HEK293 (cell line): ENCODE results near the gene CPSF2.
A peak's percentile ranks its signal among the peaks of the same experiment; 100 is the strongest.

Experiments
- CTCF ChIA-PET: fragments of 350-600 bp; formaldehyde crosslinking; extraction: SDS; loops from one replicate; lab custom pipeline; 2021; ENCODE audit warnings: antibody characterized with exemption; lab: Yijun Ruan, JAX
- POLR2A ChIA-PET: fragments of 300-600 bp; formaldehyde crosslinking; extraction: SDS; loops from one replicate; lab custom pipeline; 2020; ENCODE audit warnings: antibody characterized with exemption, inconsistent platforms; lab: Yijun Ruan, JAX
- H3K27ac ChIP-seq: fragments of 200-500 bp; sonication (Bioruptor generic); 2 replicates; pipeline ENCODE4 v1.5.1; 2014; ENCODE audit warnings: low read depth, low read length, control low read depth, inconsistent platforms; ENCODE audit errors: extremely low read depth
- H3K36me3 ChIP-seq, 2 experiments: fragments of 200-500 bp in 1 of 2; sonication (Bioruptor generic) in 1 of 2; 1 replicate in 1 of 2; 2 replicates in 1 of 2; pipeline ENCODE4 v1.5.1; 2014 to 2017; ENCODE audit warnings: inconsistent platforms in 2 of 2, low read length in 2 of 2; ENCODE audit not compliant: control insufficient read depth in 2 of 2, insufficient read depth in 1 of 2
- H3K4me1 ChIP-seq: fragments of 200-500 bp; sonication (Bioruptor generic); 2 replicates; pipeline ENCODE4 v1.5.1; 2014; ENCODE audit warnings: mild to moderate bottlenecking, low read length, inconsistent platforms; ENCODE audit not compliant: control insufficient read depth, insufficient read depth
- H3K4me3 ChIP-seq: 2 replicates; pipeline ENCODE4 v1.5.1; 2011; ENCODE audit warnings: low read depth, mild to moderate bottlenecking, control low read depth, low read length, moderate library complexity
- H3K9me3 ChIP-seq: fragments of 200-500 bp; sonication (Bioruptor generic); 2 replicates; pipeline ENCODE4 v1.5.1; 2014; ENCODE audit warnings: low read depth, low read length, inconsistent platforms; ENCODE audit not compliant: control insufficient read depth, insufficient read depth
- EGR2 ChIP-seq: fragments of 450-650 bp; formaldehyde crosslinking; IDR thresholded peaks from 2 replicates; pipeline ENCODE4 v1.5.1; 2016; ENCODE audit warnings: low read depth, missing biosample characterization, missing genetic modification characterization
- GLIS2 ChIP-seq: fragments of 450-650 bp; formaldehyde crosslinking; IDR thresholded peaks from 2 replicates; pipeline ENCODE4 v1.5.1; 2016; ENCODE audit warnings: missing biosample characterization, missing genetic modification characterization
- KLF9 ChIP-seq: fragments of 450-650 bp; formaldehyde crosslinking; IDR thresholded peaks from 2 replicates; pipeline ENCODE4 v1.5.1; 2016; ENCODE audit warnings: missing biosample characterization, missing genetic modification characterization, low read depth
- PATZ1 ChIP-seq: fragments of 450-650 bp; formaldehyde crosslinking; IDR thresholded peaks from 2 replicates; pipeline ENCODE4 v1.5.1; 2016; ENCODE audit warnings: missing biosample characterization, missing genetic modification characterization
- PRDM1 ChIP-seq: fragments of 450-650 bp; formaldehyde crosslinking; IDR thresholded peaks from 2 replicates; pipeline ENCODE4; 2016; ENCODE audit warnings: missing biosample characterization, missing genetic modification characterization
- SP3 ChIP-seq: fragments of 450-650 bp; formaldehyde crosslinking; IDR thresholded peaks from 2 replicates; pipeline ENCODE4 v1.5.1; 2016; ENCODE audit warnings: missing biosample characterization, missing genetic modification characterization
- ZBTB1 ChIP-seq: fragments of 450-650 bp; formaldehyde crosslinking; IDR thresholded peaks from 2 replicates; pipeline ENCODE4 v1.5.1; 2016; ENCODE audit warnings: missing biosample characterization, missing genetic modification characterization
- ZBTB48 ChIP-seq: fragments of 450-650 bp; formaldehyde crosslinking; IDR thresholded peaks from 2 replicates; pipeline ENCODE4 v1.5.1; 2016; ENCODE audit warnings: missing biosample characterization, missing genetic modification characterization
- ZBTB8A ChIP-seq: fragments of 450-650 bp; formaldehyde crosslinking; IDR thresholded peaks from 2 replicates; pipeline ENCODE4 v1.5.1; 2016; ENCODE audit warnings: missing biosample characterization, missing genetic modification characterization
- ZNF175 ChIP-seq: fragments of 450-650 bp; formaldehyde crosslinking; IDR thresholded peaks from 2 replicates; pipeline ENCODE4 v1.5.1; 2016; ENCODE audit warnings: missing biosample characterization, missing genetic modification characterization
- ZNF223 ChIP-seq: fragments of 450-650 bp; formaldehyde crosslinking; IDR thresholded peaks from 2 replicates; pipeline ENCODE4 v1.5.1; 2016; ENCODE audit warnings: missing biosample characterization, missing genetic modification characterization
- ZNF335 ChIP-seq: fragments of 450-650 bp; formaldehyde crosslinking; conservative IDR thresholded peaks from 2 replicates; pipeline ENCODE4 v1.5.1; 2016; ENCODE audit warnings: missing biosample characterization, missing genetic modification characterization
- ZNF341 ChIP-seq: fragments of 450-650 bp; formaldehyde crosslinking; IDR thresholded peaks from 2 replicates; pipeline ENCODE4; 2016; ENCODE audit warnings: low read depth, missing biosample characterization, missing genetic modification characterization
- ZNF423 ChIP-seq: fragments of 450-650 bp; formaldehyde crosslinking; IDR thresholded peaks from 2 replicates; pipeline ENCODE4 v1.5.1; 2016; ENCODE audit warnings: missing biosample characterization, missing genetic modification characterization
- ZNF501 ChIP-seq: fragments of 450-650 bp; formaldehyde crosslinking; IDR thresholded peaks from 2 replicates; pipeline ENCODE4 v1.5.1; 2016; ENCODE audit warnings: missing biosample characterization, missing genetic modification characterization
- ZNF660 ChIP-seq: fragments of 450-650 bp; IDR thresholded peaks from 2 replicates; pipeline ENCODE4 v1.5.1; 2018; ENCODE audit warnings: missing biosample characterization, mild to moderate bottlenecking, missing genetic modification characterization
- ZNF701 ChIP-seq: fragments of 450-650 bp; formaldehyde crosslinking; IDR thresholded peaks from 2 replicates; pipeline ENCODE4 v1.5.1; 2016; ENCODE audit warnings: missing biosample characterization, missing genetic modification characterization
- ZNF707 ChIP-seq: fragments of 450-650 bp; formaldehyde crosslinking; IDR thresholded peaks from 2 replicates; pipeline ENCODE4 v1.5.1; 2016; ENCODE audit warnings: missing biosample characterization, missing genetic modification characterization
- ZNF76 ChIP-seq: fragments of 450-650 bp; formaldehyde crosslinking; IDR thresholded peaks from 2 replicates; pipeline ENCODE4; 2016; ENCODE audit warnings: low read depth, missing biosample characterization, missing genetic modification characterization, borderline replicate concordance
- ZSCAN18 ChIP-seq: fragments of 450-650 bp; formaldehyde crosslinking; IDR thresholded peaks from 2 replicates; pipeline ENCODE4 v1.5.1; 2016; ENCODE audit warnings: missing biosample characterization, missing genetic modification characterization
- TF ChIP-seq, protein P1 (sequence below): fragments of 450-650 bp; formaldehyde crosslinking; IDR thresholded peaks from 2 replicates; pipeline ENCODE4 v1.5.1; 2016; ENCODE audit warnings: missing biosample characterization, missing genetic modification characterization
- TF ChIP-seq, protein P2 (sequence below): fragments of 450-650 bp; formaldehyde crosslinking; conservative IDR thresholded peaks from 2 replicates; pipeline ENCODE4 v1.5.1; 2016; ENCODE audit warnings: low read depth, missing biosample characterization, missing genetic modification characterization
- TF ChIP-seq, protein P3 (sequence below): fragments of 450-650 bp; formaldehyde crosslinking; optimal IDR thresholded peaks from 2 replicates; pipeline ENCODE3; 2016; ENCODE audit warnings: missing biosample characterization, mild to moderate bottlenecking, missing genetic modification characterization
- TF ChIP-seq, protein P4 (sequence below): fragments of 450-650 bp; IDR thresholded peaks from 2 replicates; pipeline ENCODE4 v1.5.1; 2018; ENCODE audit warnings: missing biosample characterization, mild to moderate bottlenecking, missing genetic modification characterization

Gene CPSF2

GRCh38 chr14:92121670-92122350 is at the start of gene CPSF2, which contains the start of gene NDUFB1 (continued):
- peak; percentile 24; the same call in 1 of the 2 replicates for TF ChIP-seq GLIS2 (tag by site-specific recombination)
- TF ChIP-seq ZNF76 (tag by site-specific recombination): peak; percentile 84
- peak; percentile 71 for TF ChIP-seq SP3 (tag by site-specific recombination)
- TF ChIP-seq, protein P1, sequence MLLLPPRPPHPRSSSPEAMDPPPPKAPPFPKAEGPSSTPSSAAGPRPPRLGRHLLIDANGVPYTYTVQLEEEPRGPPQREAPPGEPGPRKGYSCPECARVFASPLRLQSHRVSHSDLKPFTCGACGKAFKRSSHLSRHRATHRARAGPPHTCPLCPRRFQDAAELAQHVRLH (tag by site-specific recombination): peak; percentile 92
- TF ChIP-seq, protein P2, sequence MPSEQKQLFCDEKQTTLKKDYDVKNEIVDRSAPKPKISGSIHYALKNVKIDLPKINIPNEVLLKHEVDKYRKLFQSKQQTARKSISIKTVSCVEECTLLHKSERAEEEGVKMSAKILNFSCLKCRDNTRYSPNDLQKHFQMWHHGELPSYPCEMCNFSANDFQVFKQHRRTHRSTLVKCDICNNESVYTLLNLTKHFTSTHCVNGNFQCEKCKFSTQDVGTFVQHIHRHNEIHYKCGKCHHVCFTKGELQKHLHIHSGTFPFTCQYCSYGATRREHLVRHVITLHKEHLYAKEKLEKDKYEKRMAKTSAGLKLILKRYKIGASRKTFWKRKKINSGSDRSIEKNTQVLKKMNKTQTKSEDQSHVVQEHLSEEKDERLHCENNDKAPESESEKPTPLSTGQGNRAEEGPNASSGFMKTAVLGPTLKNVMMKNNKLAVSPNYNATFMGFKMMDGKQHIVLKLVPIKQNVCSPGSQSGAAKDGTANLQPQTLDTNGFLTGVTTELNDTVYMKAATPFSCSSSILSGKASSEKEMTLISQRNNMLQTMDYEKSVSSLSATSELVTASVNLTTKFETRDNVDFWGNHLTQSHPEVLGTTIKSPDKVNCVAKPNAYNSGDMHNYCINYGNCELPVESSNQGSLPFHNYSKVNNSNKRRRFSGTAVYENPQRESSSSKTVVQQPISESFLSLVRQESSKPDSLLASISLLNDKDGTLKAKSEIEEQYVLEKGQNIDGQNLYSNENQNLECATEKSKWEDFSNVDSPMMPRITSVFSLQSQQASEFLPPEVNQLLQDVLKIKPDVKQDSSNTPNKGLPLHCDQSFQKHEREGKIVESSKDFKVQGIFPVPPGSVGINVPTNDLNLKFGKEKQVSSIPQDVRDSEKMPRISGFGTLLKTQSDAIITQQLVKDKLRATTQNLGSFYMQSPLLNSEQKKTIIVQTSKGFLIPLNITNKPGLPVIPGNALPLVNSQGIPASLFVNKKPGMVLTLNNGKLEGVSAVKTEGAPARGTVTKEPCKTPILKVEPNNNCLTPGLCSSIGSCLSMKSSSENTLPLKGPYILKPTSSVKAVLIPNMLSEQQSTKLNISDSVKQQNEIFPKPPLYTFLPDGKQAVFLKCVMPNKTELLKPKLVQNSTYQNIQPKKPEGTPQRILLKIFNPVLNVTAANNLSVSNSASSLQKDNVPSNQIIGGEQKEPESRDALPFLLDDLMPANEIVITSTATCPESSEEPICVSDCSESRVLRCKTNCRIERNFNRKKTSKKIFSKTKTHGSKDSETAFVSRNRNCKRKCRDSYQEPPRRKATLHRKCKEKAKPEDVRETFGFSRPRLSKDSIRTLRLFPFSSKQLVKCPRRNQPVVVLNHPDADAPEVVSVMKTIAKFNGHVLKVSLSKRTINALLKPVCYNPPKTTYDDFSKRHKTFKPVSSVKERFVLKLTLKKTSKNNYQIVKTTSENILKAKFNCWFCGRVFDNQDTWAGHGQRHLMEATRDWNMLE (tag by site-specific recombination): no peak
- TF ChIP-seq ZNF660 (tag by site-specific recombination): 0 out of 2 replicates have a peak, but pooled peaks have one; percentile 19
- TF ChIP-seq ZNF223 (tag by site-specific recombination): no peak
- peak; percentile 83 for TF ChIP-seq ZSCAN18 (tag by site-specific recombination)
- TF ChIP-seq, protein P3, sequence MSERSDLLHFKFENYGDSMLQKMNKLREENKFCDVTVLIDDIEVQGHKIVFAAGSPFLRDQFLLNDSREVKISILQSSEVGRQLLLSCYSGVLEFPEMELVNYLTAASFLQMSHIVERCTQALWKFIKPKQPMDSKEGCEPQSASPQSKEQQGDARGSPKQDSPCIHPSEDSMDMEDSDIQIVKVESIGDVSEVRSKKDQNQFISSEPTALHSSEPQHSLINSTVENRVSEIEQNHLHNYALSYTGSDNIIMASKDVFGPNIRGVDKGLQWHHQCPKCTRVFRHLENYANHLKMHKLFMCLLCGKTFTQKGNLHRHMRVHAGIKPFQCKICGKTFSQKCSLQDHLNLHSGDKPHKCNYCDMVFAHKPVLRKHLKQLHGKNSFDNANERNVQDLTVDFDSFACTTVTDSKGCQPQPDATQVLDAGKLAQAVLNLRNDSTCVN (tag by site-specific recombination): peak; percentile 76
- peak; percentile 93 for TF ChIP-seq ZNF335
- TF ChIP-seq ZNF501 (tag by site-specific recombination): peak; percentile 88
- TF ChIP-seq ZNF423 (tag by site-specific recombination): no peak
- TF ChIP-seq EGR2: peak; percentile 12; the same call in 1 of the 2 replicates
- TF ChIP-seq PATZ1 (tag by site-specific recombination): peak; percentile 49; the same call in 1 of the 2 replicates
- TF ChIP-seq ZNF341: no peak

DNA sequence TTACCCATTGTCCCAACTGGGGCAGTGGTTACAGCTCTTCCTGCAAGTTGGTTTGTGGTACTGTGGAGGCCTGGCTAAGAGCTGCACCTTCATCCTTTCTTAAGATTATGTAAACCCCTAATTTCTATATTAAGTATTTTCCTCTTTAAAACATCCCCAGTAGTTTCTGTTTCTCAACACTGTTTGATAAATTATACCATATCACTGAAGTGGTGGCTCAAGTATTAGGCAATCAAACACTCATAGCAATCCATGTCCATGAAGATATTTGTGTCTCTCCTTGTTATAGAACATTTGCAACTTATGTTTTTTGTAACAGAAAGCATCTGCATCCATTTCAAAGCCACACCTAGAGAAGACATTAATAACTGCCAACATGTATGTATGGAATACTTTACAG is 47.2 kb upstream of the CPSF2 start:
- ChIA-PET CTCF (interaction anchor here (0.5 kb wide), 1 partner anchor 902 kb away, joined by 3 read pairs; no protein-coding TSS in a partner anchor), POLR2A (interaction anchor here (1.7 kb wide), 1 partner anchor 35 kb away, joined by 3 read pairs; the partner anchor contains the start of gene TRIP11)
- no peaks in the 10 kb centered on the region for H3K4me1 ChIP-seq
- TF ChIP-seq ZNF707 (no peak), PRDM1 (tag by site-specific recombination) (no peak), ZNF701 (tag by site-specific recombination) (no peak), ZNF175 (tag by site-specific recombination) (no peak), ZBTB1 (tag by site-specific recombination) (no peak), ZBTB8A (tag by site-specific recombination) (no peak), KLF9 (tag by site-specific recombination) (no peak), ZBTB48 (tag by site-specific recombination) (no peak)
- TF ChIP-seq, protein P3 (tag by site-specific recombination): no peak
- TF ChIP-seq, protein P4, sequence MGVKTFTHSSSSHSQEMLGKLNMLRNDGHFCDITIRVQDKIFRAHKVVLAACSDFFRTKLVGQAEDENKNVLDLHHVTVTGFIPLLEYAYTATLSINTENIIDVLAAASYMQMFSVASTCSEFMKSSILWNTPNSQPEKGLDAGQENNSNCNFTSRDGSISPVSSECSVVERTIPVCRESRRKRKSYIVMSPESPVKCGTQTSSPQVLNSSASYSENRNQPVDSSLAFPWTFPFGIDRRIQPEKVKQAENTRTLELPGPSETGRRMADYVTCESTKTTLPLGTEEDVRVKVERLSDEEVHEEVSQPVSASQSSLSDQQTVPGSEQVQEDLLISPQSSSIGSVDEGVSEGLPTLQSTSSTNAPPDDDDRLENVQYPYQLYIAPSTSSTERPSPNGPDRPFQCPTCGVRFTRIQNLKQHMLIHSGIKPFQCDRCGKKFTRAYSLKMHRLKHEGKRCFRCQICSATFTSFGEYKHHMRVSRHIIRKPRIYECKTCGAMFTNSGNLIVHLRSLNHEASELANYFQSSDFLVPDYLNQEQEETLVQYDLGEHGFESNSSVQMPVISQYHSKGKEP (tag by site-specific recombination): no peak

More for the DNA sequence above, 47.2 kb upstream of the CPSF2 start:
- no peaks in the 10 kb centered on the region for H3K9me3 ChIP-seq
- no peak overlapping the region for H3K27ac ChIP-seq
- H3K36me3 ChIP-seq: peaks cover 32 to 33% of the 10 kb centered on the region in 2 experiments
- H3K4me3 ChIP-seq: no peak overlapping the region
